ENCODE measurements around the gene NHLRC4. TPM values are rescaled to one million over a fixed set of nuclear protein-coding genes. Genes with fewer than 3 reads are reported as not detected.
"Not testable (repeated sequence)": the region's sequence is repeated elsewhere in the genome, so short reads cannot be mapped to it uniquely, and the experiment has no call there.

Gene NHLRC4
- polyA plus RNA-seq, 1 of the 3 experiments (the other 2 are of a cell fraction), result 0.69 TPM

DNA sequence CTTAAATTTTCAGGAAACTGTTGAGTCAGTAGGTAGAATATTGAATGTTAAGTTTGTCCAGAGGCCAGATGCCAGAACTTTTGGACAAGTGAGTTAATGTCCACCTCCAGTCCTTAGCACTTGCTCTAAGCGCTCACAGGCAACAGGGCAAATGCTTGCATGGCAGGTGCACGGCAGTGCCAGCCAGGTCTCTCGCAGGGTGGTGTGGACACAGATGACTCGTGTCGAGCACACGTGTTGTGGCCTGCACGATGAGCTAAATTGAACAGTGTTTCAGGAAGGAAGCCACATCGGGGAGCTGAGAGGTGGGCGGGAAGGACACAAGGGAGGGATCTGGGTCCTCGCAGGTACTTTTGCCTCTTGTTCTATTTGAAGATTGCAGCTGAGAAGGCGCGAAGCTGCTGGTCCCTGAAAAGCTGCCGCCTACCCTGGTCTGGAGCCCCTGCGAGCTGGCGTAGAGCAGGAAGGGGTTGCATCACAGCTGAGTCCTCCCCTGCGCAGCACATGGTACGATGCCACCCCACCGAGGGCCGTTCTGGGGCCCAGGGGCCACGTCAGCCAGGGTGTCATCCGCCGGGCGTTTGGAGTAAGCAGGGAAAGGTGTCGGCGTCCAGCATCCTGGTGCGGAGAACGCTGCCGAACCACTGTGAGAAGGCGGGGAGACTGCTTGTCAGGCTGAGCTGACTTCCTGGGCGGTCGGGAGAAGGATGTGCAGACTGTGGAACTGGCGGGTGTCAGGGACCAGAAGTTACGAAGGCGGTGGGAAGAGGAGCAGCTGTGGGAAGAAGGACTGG is 29.3 kb downstream of the NHLRC4 start:
- Histone ChIP-seq H3K4me3 (ENCODE audit: low read depth in 2 of 2, low read length in 1 of 2) (no peak overlapping the region), H3K79me2 (ENCODE audit: insufficient read depth) (peaks cover 67% of the 10 kb centered on the region), H2AFZ (ENCODE audit: low read depth) (no peak overlapping the region), H3K9me2 (no peaks in the 10 kb centered on the region), H3K9ac (no peak overlapping the region), H3K36me3 (replicated peaks in 1 of 2; ENCODE audit: control insufficient read depth in 1 of 2, insufficient read depth in 2 of 2, low read length in 1 of 2) (peaks cover 0 to 2% of the 10 kb centered on the region in 2 experiments), H3K9me3 (no peaks in the 10 kb centered on the region), H4K20me1 (ENCODE audit: insufficient read depth) (peaks cover 47% of the 10 kb centered on the region), H3K27me3 (ENCODE audit: insufficient read depth) (no peaks in the 10 kb centered on the region), H3K27ac (ENCODE audit: low read depth in 2 of 2, low read length in 1 of 2) (no peak overlapping the region), H3K4me1 (ENCODE audit: control insufficient read depth in 1 of 2, insufficient read depth in 2 of 2, low read depth in 1 of 2, low read length in 1 of 2) (peaks cover 0 to 5% of the 10 kb centered on the region in 2 experiments; a peak in 1 of 4 replicates), H3K4me2 (no peak overlapping the region), H3F3A (replicated peaks; ENCODE audit: insufficient read depth) (peaks cover 5% of the 10 kb centered on the region)
- CTCF ChIA-PET, result interaction anchor here (0.9 kb wide), 1 partner anchor 28 kb away, joined by 3 read pairs; no protein-coding TSS in a partner anchor
- POLR2A ChIA-PET, result interaction anchor here (0.9 kb wide), 1 partner anchor 70 kb away, joined by 4 read pairs; no protein-coding TSS in a partner anchor
- DNase-seq, result no peak
- TF ChIP-seq JUND (IDR thresholded peaks at IDR 0.05), result no peak
- no peak for TF ChIP-seq TAF1 (IDR thresholded peaks at IDR 0.05; ENCODE audit: borderline replicate concordance, low read depth, low read length)
- no peak for TF ChIP-seq ELF1 (IDR thresholded peaks at IDR 0.05)
- TF ChIP-seq MEF2A (IDR thresholded peaks at IDR 0.05; ENCODE audit: borderline replicate concordance, low read depth), result no peak
- TF ChIP-seq FOXM1 (IDR thresholded peaks at IDR 0.05; ENCODE audit: low read depth), result no peak
- TF ChIP-seq YY1 (IDR thresholded peaks at IDR 0.05; ENCODE audit: low read depth), result no peak
- no peak for TF ChIP-seq RXRA (IDR thresholded peaks at IDR 0.05; ENCODE audit: borderline replicate concordance, low read depth)
- no peak for TF ChIP-seq CHD2 (IDR thresholded peaks at IDR 0.05; ENCODE audit: low read length, partially characterized antibody)
- no peak for TF ChIP-seq NFIC (IDR thresholded peaks at IDR 0.05; ENCODE audit: borderline replicate concordance)
- TF ChIP-seq, protein P1, sequence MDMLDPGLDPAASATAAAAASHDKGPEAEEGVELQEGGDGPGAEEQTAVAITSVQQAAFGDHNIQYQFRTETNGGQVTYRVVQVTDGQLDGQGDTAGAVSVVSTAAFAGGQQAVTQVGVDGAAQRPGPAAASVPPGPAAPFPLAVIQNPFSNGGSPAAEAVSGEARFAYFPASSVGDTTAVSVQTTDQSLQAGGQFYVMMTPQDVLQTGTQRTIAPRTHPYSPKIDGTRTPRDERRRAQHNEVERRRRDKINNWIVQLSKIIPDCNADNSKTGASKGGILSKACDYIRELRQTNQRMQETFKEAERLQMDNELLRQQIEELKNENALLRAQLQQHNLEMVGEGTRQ (IDR thresholded peaks at IDR 0.05; ENCODE audit: borderline replicate concordance, low read depth, low read length), result no peak
- TF ChIP-seq EP300 (IDR thresholded peaks at IDR 0.05; ENCODE audit: borderline replicate concordance in 1 of 2, low read depth in 1 of 2, low read length in 1 of 2), result no peak
- TF ChIP-seq GATA2 (CRISPR knock-in tag; IDR thresholded peaks at IDR 0.05), result no peak
- 96% methylated on average over 34 of the region's 34 CpGs for WGBS (ENCODE audit: low lambda C conversion rate)

DNA sequence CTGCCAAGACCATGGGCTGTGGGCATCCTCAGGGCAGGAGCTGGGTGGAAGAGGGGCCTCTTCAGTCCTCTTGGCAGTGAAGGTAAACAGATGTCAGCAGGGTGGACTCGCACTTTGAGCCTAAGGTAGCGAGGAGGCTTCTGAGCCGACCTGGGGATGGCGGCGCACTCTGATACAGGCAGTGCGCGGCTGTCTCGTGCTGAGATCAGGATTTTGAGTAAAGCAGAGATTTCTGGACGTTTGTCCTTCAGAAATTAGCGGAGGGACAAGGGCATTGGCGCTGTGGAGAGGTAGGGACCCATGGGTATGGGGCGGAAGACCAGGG is 29.9 kb downstream of the NHLRC4 start:
- no peak for DNase-seq
- Histone ChIP-seq H4K20me1 (ENCODE audit: insufficient read depth) (peaks cover 42% of the 10 kb centered on the region), H3K4me2 (no peak overlapping the region), H3K4me1 (ENCODE audit: control insufficient read depth in 1 of 2, insufficient read depth in 2 of 2, low read depth in 1 of 2, low read length in 1 of 2) (peaks cover 0 to 6% of the 10 kb centered on the region in 2 experiments; a peak in 1 of 4 replicates), H3K4me3 (ENCODE audit: low read depth in 2 of 2, low read length in 1 of 2) (no peak overlapping the region), H3K79me2 (ENCODE audit: insufficient read depth) (peaks cover 65% of the 10 kb centered on the region), H3K27ac (ENCODE audit: low read depth in 2 of 2, low read length in 1 of 2) (no peak overlapping the region), H3K9ac (no peak overlapping the region), H2AFZ (ENCODE audit: low read depth) (no peak overlapping the region), H3K9me3 (no peaks in the 10 kb centered on the region), H3K27me3 (ENCODE audit: insufficient read depth) (no peaks in the 10 kb centered on the region), H3K36me3 (replicated peaks in 1 of 2; ENCODE audit: control insufficient read depth in 1 of 2, insufficient read depth in 2 of 2, low read length in 1 of 2) (peaks cover 0 to 2% of the 10 kb centered on the region in 2 experiments), H3K9me2 (no peaks in the 10 kb centered on the region), H3F3A (replicated peaks; ENCODE audit: insufficient read depth) (peaks cover 5% of the 10 kb centered on the region)
- WGBS (ENCODE audit: low lambda C conversion rate), result 95% methylated on average over 12 of the region's 12 CpGs
- ChIA-PET CTCF (no interaction called here), POLR2A (no interaction called here)
- TF ChIP-seq NFIC (IDR thresholded peaks at IDR 0.05; ENCODE audit: borderline replicate concordance), result no peak
- TF ChIP-seq, protein P2, sequence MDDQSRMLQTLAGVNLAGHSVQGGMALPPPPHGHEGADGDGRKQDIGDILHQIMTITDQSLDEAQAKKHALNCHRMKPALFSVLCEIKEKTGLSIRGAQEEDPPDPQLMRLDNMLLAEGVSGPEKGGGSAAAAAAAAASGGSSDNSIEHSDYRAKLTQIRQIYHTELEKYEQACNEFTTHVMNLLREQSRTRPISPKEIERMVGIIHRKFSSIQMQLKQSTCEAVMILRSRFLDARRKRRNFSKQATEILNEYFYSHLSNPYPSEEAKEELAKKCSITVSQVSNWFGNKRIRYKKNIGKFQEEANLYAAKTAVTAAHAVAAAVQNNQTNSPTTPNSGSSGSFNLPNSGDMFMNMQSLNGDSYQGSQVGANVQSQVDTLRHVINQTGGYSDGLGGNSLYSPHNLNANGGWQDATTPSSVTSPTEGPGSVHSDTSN (IDR thresholded peaks at IDR 0.05), result no peak
- TF ChIP-seq, protein P3, sequence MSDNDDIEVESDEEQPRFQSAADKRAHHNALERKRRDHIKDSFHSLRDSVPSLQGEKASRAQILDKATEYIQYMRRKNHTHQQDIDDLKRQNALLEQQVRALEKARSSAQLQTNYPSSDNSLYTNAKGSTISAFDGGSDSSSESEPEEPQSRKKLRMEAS (IDR thresholded peaks at IDR 0.05; ENCODE audit: low read depth), result no peak
- TF ChIP-seq, protein P4, sequence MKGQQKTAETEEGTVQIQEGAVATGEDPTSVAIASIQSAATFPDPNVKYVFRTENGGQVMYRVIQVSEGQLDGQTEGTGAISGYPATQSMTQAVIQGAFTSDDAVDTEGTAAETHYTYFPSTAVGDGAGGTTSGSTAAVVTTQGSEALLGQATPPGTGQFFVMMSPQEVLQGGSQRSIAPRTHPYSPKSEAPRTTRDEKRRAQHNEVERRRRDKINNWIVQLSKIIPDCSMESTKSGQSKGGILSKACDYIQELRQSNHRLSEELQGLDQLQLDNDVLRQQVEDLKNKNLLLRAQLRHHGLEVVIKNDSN (IDR thresholded peaks at IDR 0.05; ENCODE audit: borderline replicate concordance, low read depth), result no peak

DNA sequence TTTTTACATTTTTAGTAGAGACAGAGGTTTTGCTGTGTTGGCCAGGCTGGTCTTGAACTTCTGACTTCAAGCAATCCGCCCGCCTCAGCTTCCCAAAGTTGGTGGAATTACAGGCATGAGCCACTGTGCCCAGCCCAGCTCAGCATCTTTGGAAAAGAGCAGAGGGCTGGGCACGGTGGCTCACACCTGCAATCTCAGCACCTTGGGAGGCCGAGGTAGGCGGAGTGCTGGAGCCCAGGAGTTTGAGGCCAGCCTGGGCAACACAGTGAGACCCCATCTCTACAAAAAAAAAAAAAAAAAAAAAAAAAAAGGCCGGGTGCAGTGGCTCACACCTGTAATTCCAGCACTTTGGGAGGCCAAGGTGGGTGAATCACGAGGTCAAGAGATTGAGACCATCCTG is 30.9 kb downstream of the NHLRC4 start:
- H3K4me3 ChIP-seq (ENCODE audit: low read depth in 2 of 2, low read length in 1 of 2); H3K9ac ChIP-seq; H2AFZ ChIP-seq (ENCODE audit: low read depth); H3K4me2 ChIP-seq; H3F3A ChIP-seq (replicated peaks; ENCODE audit: insufficient read depth); H3K36me3 ChIP-seq (replicated peaks in 1 of 2; ENCODE audit: control insufficient read depth in 1 of 2, insufficient read depth in 2 of 2, low read length in 1 of 2); H3K9me2 ChIP-seq; CTCF ChIA-PET; H3K27ac ChIP-seq (ENCODE audit: low read depth in 2 of 2, low read length in 1 of 2); H3K27me3 ChIP-seq (ENCODE audit: insufficient read depth); POLR2A ChIA-PET; H3K4me1 ChIP-seq (ENCODE audit: control insufficient read depth in 1 of 2, insufficient read depth in 2 of 2, low read depth in 1 of 2, low read length in 1 of 2); H3K9me3 ChIP-seq; DNase-seq: not testable (repeated sequence)
- Histone ChIP-seq H3K79me2 (ENCODE audit: insufficient read depth) (peaks cover 65% of the 10 kb centered on the region), H4K20me1 (ENCODE audit: insufficient read depth) (peaks cover 32% of the 10 kb centered on the region; the same call in 1 of the 2 replicates)
- 91% methylated on average over 7 of the region's 7 CpGs for WGBS (ENCODE audit: low lambda C conversion rate)
